ENCODE results near the gene THBS1. TPM values are rescaled to one million over a fixed set of nuclear protein-coding genes. Genes with fewer than 3 reads are reported as not detected.

THBS1 gene
- total RNA-seq, 1 donor from 2014 or later, result 5,210 TPM

GRCh38 chr15:39602143-39602542 is 21.3 kb downstream of the THBS1 start:
- DNase-seq (ENCODE audit: low read depth, low spot score), result no peak

GRCh38 chr15:39605146-39605545 is 24.3 kb downstream of the THBS1 start:
- no peak for DNase-seq (ENCODE audit: low read depth, low spot score)

GRCh38 chr15:39608185-39609139 is 27.6 kb downstream of the THBS1 start:
- DNase-seq (ENCODE audit: low read depth, low spot score), result no peak

- DNase-seq (ENCODE audit: low read depth, low spot score), result no peak
Measured at GRCh38 chr15:39609166-39609916, 28.5 kb downstream of the THBS1 start.

- no peak for DNase-seq (ENCODE audit: low read depth, low spot score)
Measured at GRCh38 chr15:39610665-39611064, 29.8 kb downstream of the THBS1 start.

- DNase-seq (ENCODE audit: low read depth, low spot score), result no peak
Measured at GRCh38 chr15:39613271-39613670, 32.4 kb downstream of the THBS1 start.

GRCh38 chr15:39613861-39614260 is 33.0 kb downstream of the THBS1 start:
- DNase-seq (ENCODE audit: low read depth, low spot score), result no peak

- no peak for DNase-seq (ENCODE audit: low read depth, low spot score)
Measured at GRCh38 chr15:39616731-39617455, 36.0 kb downstream of the THBS1 start.

- DNase-seq (ENCODE audit: low read depth, low spot score), result no peak
Measured at GRCh38 chr15:39618063-39618823, 37.4 kb downstream of the THBS1 start.

- peak; percentile 44 for DNase-seq (ENCODE audit: low read depth, low spot score)
Measured at GRCh38 chr15:39621210-39621609, 40.3 kb downstream of the THBS1 start.

- no peak for DNase-seq (ENCODE audit: low read depth, low spot score)
Measured at GRCh38 chr15:39621976-39622375, 41.1 kb downstream of the THBS1 start.

- no peak for DNase-seq (ENCODE audit: low read depth, low spot score)
Measured at GRCh38 chr15:39622660-39623516, 42.0 kb downstream of the THBS1 start.

- DNase-seq (ENCODE audit: low read depth, low spot score), result no peak
Measured at GRCh38 chr15:39623529-39623931, 42.7 kb downstream of the THBS1 start.

GRCh38 chr15:39624806-39625205 is 43.9 kb downstream of the THBS1 start:
- peak; percentile 95 for DNase-seq (ENCODE audit: low read depth, low spot score)

- DNase-seq (ENCODE audit: low read depth, low spot score), result no peak
Measured at GRCh38 chr15:39625451-39625850, 44.6 kb downstream of the THBS1 start.

- DNase-seq (ENCODE audit: low read depth, low spot score), result no peak
Measured at GRCh38 chr15:39625856-39626255, 45.0 kb downstream of the THBS1 start.

GRCh38 chr15:39627451-39628143 is 46.7 kb downstream of the THBS1 start:
- no peak for DNase-seq (ENCODE audit: low read depth, low spot score)

GRCh38 chr15:39628144-39628508 is 47.2 kb downstream of the THBS1 start:
- no peak for DNase-seq (ENCODE audit: low read depth, low spot score)

- DNase-seq (ENCODE audit: low read depth, low spot score), result no peak
Measured at GRCh38 chr15:39628546-39629257, 47.8 kb downstream of the THBS1 start.
